Liver (tissue), 9 donors: ENCODE measurements around the gene SPATA46. TPM values are rescaled to one million over a fixed set of nuclear protein-coding genes. Genes with fewer than 3 reads are reported as not detected.

ENCODE experiments used
- DNase-seq: peaks from one replicate; pipeline ENCODE4 v3.0.0-alpha.2; 2017; ENCODE audit warnings: low spot score
- H3K27ac ChIP-seq, 2 donors: one replicate each; pipeline ENCODE4 v1.7.0; 2013; ENCODE audit warnings: inconsistent platforms in 2 of 2, low read length in 2 of 2, control low read depth in 1 of 2, low read depth in 1 of 2, mild to moderate bottlenecking in 1 of 2
- H3K27me3 ChIP-seq, 4 donors: one replicate each; pipeline versions ENCODE4 v1.6.1 to v1.7.0; 2013; ENCODE audit warnings: low read length in 3 of 4, inconsistent platforms in 1 of 4, mild to moderate bottlenecking in 1 of 4, moderate library complexity in 1 of 4; ENCODE audit not compliant: control insufficient read depth in 4 of 4, insufficient read depth in 4 of 4
- H3K36me3 ChIP-seq, 4 donors: one replicate each; pipeline versions ENCODE4 v1.6.1 to v1.7.0; 2013; ENCODE audit warnings: low read length in 3 of 4, mild to moderate bottlenecking in 3 of 4, low read depth in 1 of 4, moderate library complexity in 1 of 4; ENCODE audit not compliant: control insufficient read depth in 4 of 4, insufficient read depth in 3 of 4
- H3K4me1 ChIP-seq, 4 donors: one replicate each; pipeline versions ENCODE4 v1.6.1 to v1.7.0; 2013; ENCODE audit warnings: low read length in 3 of 4, mild to moderate bottlenecking in 3 of 4, moderate library complexity in 1 of 4; ENCODE audit not compliant: control insufficient read depth in 4 of 4, insufficient read depth in 4 of 4
- H3K4me3 ChIP-seq, 3 donors: one replicate each; pipeline versions ENCODE4 v1.6.1 to v1.7.0; 2013; ENCODE audit warnings: low read length in 3 of 3, control low read depth in 1 of 3, low read depth in 1 of 3, mild to moderate bottlenecking in 1 of 3
- H3K9ac ChIP-seq, 2 donors: one replicate each; pipeline ENCODE4 v1.7.0; 2013; ENCODE audit warnings: low read length in 2 of 2, mild to moderate bottlenecking in 2 of 2, moderate library complexity in 2 of 2, control low read depth in 1 of 2, low read depth in 1 of 2
- H3K9me3 ChIP-seq, 4 donors: one replicate each; pipeline versions ENCODE4 v1.6.1 to v1.7.0; 2013; ENCODE audit warnings: low read length in 3 of 4; ENCODE audit not compliant: control insufficient read depth in 4 of 4
- ATF3 ChIP-seq: IDR thresholded peaks from 2 replicates; pipeline ENCODE4 v1.6.1; 2016; ENCODE audit warnings: antibody characterized with exemption
- CTCF ChIP-seq: fragments of 150-350 bp; IDR thresholded peaks from 2 replicates; pipeline ENCODE4 v1.5.1; 2017; ENCODE audit warnings: improper control_type of control experiment, low read depth, low read length; ENCODE audit not compliant: missing input control
- EGR1 ChIP-seq, 2 donors: IDR thresholded peaks; 2 replicates each; pipeline ENCODE4 v1.6.1; 2016 to 2018; ENCODE audit warnings: antibody characterized with exemption in 2 of 2, low read depth in 2 of 2
- FOXA1 ChIP-seq: IDR thresholded peaks from 2 replicates; pipeline ENCODE4 v1.6.1; 2016; ENCODE audit warnings: antibody characterized with exemption
- FOXA2 ChIP-seq: IDR thresholded peaks from 2 replicates; pipeline ENCODE4 v1.6.1; 2016; ENCODE audit warnings: antibody characterized with exemption
- GABPA ChIP-seq, 2 donors: IDR thresholded peaks in 1 of 2; conservative IDR thresholded peaks in 1 of 2; 2 replicates each; pipeline ENCODE4 v1.6.1; 2016; ENCODE audit warnings: antibody characterized with exemption in 2 of 2, mild to moderate bottlenecking in 1 of 2, moderate library complexity in 1 of 2
- HNF4A ChIP-seq, 2 donors: conservative IDR thresholded peaks; 2 replicates each; pipeline ENCODE4 v1.6.1; 2016; ENCODE audit warnings: antibody characterized with exemption in 2 of 2, mild to moderate bottlenecking in 2 of 2
- HNF4G ChIP-seq: IDR thresholded peaks from 2 replicates; pipeline ENCODE4 v1.6.1; 2016; ENCODE audit warnings: antibody characterized with exemption
- JUND ChIP-seq, 2 donors: IDR thresholded peaks; 2 replicates each; pipeline ENCODE4 v1.6.1; 2016; ENCODE audit warnings: antibody characterized with exemption in 2 of 2
- MAX ChIP-seq: IDR thresholded peaks from 2 replicates; pipeline ENCODE4 v1.6.1; 2016; ENCODE audit warnings: antibody characterized with exemption
- NR2F2 ChIP-seq: IDR thresholded peaks from 2 replicates; pipeline ENCODE4 v1.6.1; 2016; ENCODE audit warnings: antibody characterized with exemption
- RAD21 ChIP-seq, 2 donors: IDR thresholded peaks; 2 replicates each; pipeline ENCODE4 v1.6.1; 2016; ENCODE audit warnings: antibody characterized with exemption in 2 of 2, mild to moderate bottlenecking in 2 of 2
- REST ChIP-seq: IDR thresholded peaks from 2 replicates; pipeline ENCODE4 v1.6.1; 2016; ENCODE audit warnings: antibody characterized with exemption, mild to moderate bottlenecking
- RXRA ChIP-seq, 2 donors: IDR thresholded peaks; 2 replicates each; pipeline ENCODE4 v1.6.1; 2017 to 2018; ENCODE audit warnings: antibody characterized with exemption in 2 of 2, mild to moderate bottlenecking in 1 of 2
- SP1 ChIP-seq: IDR thresholded peaks from 2 replicates; pipeline ENCODE4 v1.6.1; 2018; ENCODE audit warnings: antibody characterized with exemption, mild to moderate bottlenecking
- TAF1 ChIP-seq: conservative IDR thresholded peaks from 2 replicates; pipeline ENCODE4 v1.6.1; 2016; ENCODE audit warnings: antibody characterized with exemption, mild to moderate bottlenecking
- YY1 ChIP-seq: IDR thresholded peaks from 2 replicates; pipeline ENCODE4 v1.6.1; 2016; ENCODE audit warnings: antibody characterized with exemption, mild to moderate bottlenecking
- ZBTB33 ChIP-seq: IDR thresholded peaks from 2 replicates; pipeline ENCODE4 v1.6.1; 2016; ENCODE audit warnings: antibody characterized with exemption
- WGBS: extraction: QIAGEN DNeasy Blood & Tissue Kit; methylation state at CpG from one replicate; pipeline ENCODE4 v1.1.7; 2013; 5-methylcytosine and 5-hydroxymethylcytosine counted together
- polyA plus RNA-seq, 2 donors: library from polyadenylated mRNA; stranded (reverse) in 1 of 2; unstranded in 1 of 2; fragments of 200-250 nt in 1 of 2; fragments of >200 nt in 1 of 2; fragmentation: Nextera tagmentation in 1 of 2; extraction: Ambion mirVana in 1 of 2; gene quantifications; one replicate each; pipeline versions ENCODE4 v1.2.1 to v1.2.3, GENCODE V29; 2013 to 2015
- total RNA-seq, 2 donors: library from RNA; depleted of rRNA; stranded (reverse); fragments of >200 nt; gene quantifications; one replicate each; pipeline ENCODE4 v1.2.3, GENCODE V29; 2014
- donor health status: healthy.
- donor health status: healthy.
- donor health status: healthy.
- donor health status: healthy.
- donor health status: healthy.

Gene SPATA46
- total and polyA plus RNA-seq, 4 donors, result 0.06 to 0.17 TPM; not detected in 2

- no peak for TF ChIP-seq REST
These were observed 15.3 kb upstream of the SPATA46 start (continued) for GRCh38 chr1:162391790-162392563.

- Histone ChIP-seq H3K27me3 (no peaks in the 10 kb centered on the region), H3K9ac (no peak overlapping the region), H3K9me3 (no peaks in the 10 kb centered on the region), H3K27ac (no peak overlapping the region), H3K36me3 (peaks cover 0 to under 1% (median 0%) of the 10 kb centered on the region in 4 donors), H3K4me3 (no peak overlapping the region), H3K4me1 (peaks cover 7 to 29% (median 17%) of the 10 kb centered on the region in 4 donors)
- DNase-seq, result peak; percentile 22
- TF ChIP-seq FOXA1 (no peak), HNF4A (conservative IDR thresholded peaks at IDR 0.05) (no peak), TAF1 (no peak), SP1 (no peak), RAD21 (IDR thresholded peaks at IDR 0.05) (no peak), GABPA (IDR thresholded peaks at IDR 0.05 in 1 of 2, conservative IDR thresholded peaks at IDR 0.05 in 1 of 2) (no peak), EGR1 (IDR thresholded peaks at IDR 0.05; ENCODE audit: low read depth in 2 of 2) (no peak), RXRA (IDR thresholded peaks at IDR 0.05) (no peak), FOXA2 (no peak), ATF3 (no peak), MAX (no peak), NR2F2 (no peak), HNF4G (no peak), REST (no peak), YY1 (no peak), ZBTB33 (no peak), JUND (IDR thresholded peaks at IDR 0.05) (no peak), CTCF (no peak)
- 84% methylated on average over 15 of the region's 15 CpGs for WGBS
These were observed 13.9 kb upstream of the SPATA46 start for GRCh38 chr1:162390396-162391185.
